GM23338 (cell line): ENCODE results near the gene ENTPD1. TPM values are rescaled to one million over a fixed set of nuclear protein-coding genes. Genes with fewer than 3 reads are reported as not detected.

Source experiments
- ATAC-seq: fragments of 200-7000 bp; cut with Tn5 transposase; 3 replicates; pipeline ENCODE4 v1.9.1; 2020
- DNase-seq: peaks from one replicate; pipeline ENCODE4 v3.0.0-alpha.2; 2015; ENCODE audit warnings: low spot score
- H2AFZ ChIP-seq: fragments of 200-600 bp; sonication (generic); 2 replicates; pipeline ENCODE4 v1.8.0; 2016; ENCODE audit warnings: antibody characterized with exemption, mild to moderate bottlenecking, moderate library complexity
- H3F3A ChIP-seq: fragments of 200-600 bp; sonication (generic); replicated peaks from 2 replicates; pipeline ENCODE4 v1.8.0; 2017; ENCODE audit warnings: antibody characterized with exemption, mixed run types, low read depth
- H3K27ac ChIP-seq: fragments of 200-600 bp; sonication (generic); 2 replicates; pipeline ENCODE4 v1.6.1; 2016; ENCODE audit warnings: low read depth
- H3K27me3 ChIP-seq: fragments of 200-600 bp; sonication (generic); 2 replicates; pipeline ENCODE4 v1.8.0; 2016; ENCODE audit warnings: mild to moderate bottlenecking, mixed run types, moderate library complexity; ENCODE audit not compliant: insufficient read depth
- H3K36me3 ChIP-seq: fragments of 200-600 bp; sonication (generic); 2 replicates; pipeline ENCODE4 v1.8.0; 2016; ENCODE audit warnings: mild to moderate bottlenecking; ENCODE audit not compliant: insufficient read depth
- H3K4me1 ChIP-seq: fragments of 200-600 bp; sonication (generic); 2 replicates; pipeline ENCODE4 v1.8.0; 2016; ENCODE audit warnings: mild to moderate bottlenecking, moderate library complexity; ENCODE audit not compliant: insufficient read depth
- H3K4me2 ChIP-seq: fragments of 200-600 bp; sonication (generic); 2 replicates; pipeline ENCODE4 v1.7.1; 2017; ENCODE audit warnings: mixed run types
- H3K4me3 ChIP-seq: fragments of 200-600 bp; sonication (generic); 2 replicates; pipeline ENCODE4 v1.6.1; 2016; ENCODE audit warnings: mixed run types
- H3K79me2 ChIP-seq: fragments of 200-600 bp; sonication (generic); replicated peaks from 2 replicates; pipeline ENCODE4 v1.8.0; 2017; ENCODE audit warnings: mild to moderate bottlenecking; ENCODE audit not compliant: insufficient read depth
- H3K9me2 ChIP-seq: fragments of 200-600 bp; sonication (generic); 2 replicates; pipeline ENCODE4 v1.8.0; 2017; ENCODE audit not compliant: insufficient read depth
- H4K20me1 ChIP-seq: fragments of 200-600 bp; sonication (generic); replicated peaks from 2 replicates; pipeline ENCODE4 v1.8.0; 2017; ENCODE audit warnings: mild to moderate bottlenecking; ENCODE audit not compliant: insufficient read depth
- H3K27ac Mint-ChIP-seq: 2 replicates; pipeline ENCODE4 v1.8.0; 2020; ENCODE audit warnings: inconsistent platforms, mild to moderate bottlenecking, moderate library complexity, mixed read lengths
- H3K27me3 Mint-ChIP-seq: 3 replicates; pipeline ENCODE4 v1.8.0; 2022; ENCODE audit warnings: low read depth, mild to moderate bottlenecking, moderate library complexity, mixed read lengths, inconsistent platforms; ENCODE audit not compliant: insufficient read depth, poor library complexity
- H3K36me3 Mint-ChIP-seq: 3 replicates; pipeline ENCODE4 v1.8.0; 2021; ENCODE audit warnings: low read depth, mild to moderate bottlenecking, inconsistent platforms, moderate library complexity, mixed read lengths
- H3K4me1 Mint-ChIP-seq: 3 replicates; pipeline ENCODE4 v1.8.0; 2020; ENCODE audit warnings: mild to moderate bottlenecking, inconsistent platforms, mixed read lengths
- H3K4me3 Mint-ChIP-seq: 3 replicates; pipeline ENCODE4 v1.8.0; 2021; ENCODE audit warnings: moderate library complexity, mild to moderate bottlenecking, inconsistent platforms, mixed read lengths
- H3K9me3 Mint-ChIP-seq: 3 replicates; pipeline ENCODE4 v1.8.0; 2020; ENCODE audit warnings: moderate library complexity, mild to moderate bottlenecking, inconsistent platforms, mixed read lengths
- ETS1 ChIP-seq: IDR thresholded peaks from 2 replicates; pipeline ENCODE4 v1.6.1; 2016; ENCODE audit warnings: antibody characterized with exemption
- EZH2 ChIP-seq: fragments of 200-600 bp; sonication (generic); IDR thresholded peaks from one replicate; pipeline ENCODE4 v1.8.0; 2017; ENCODE audit warnings: antibody characterized with exemption, mild to moderate bottlenecking, low read depth; ENCODE audit not compliant: unreplicated experiment
- EZH2phosphoT487 ChIP-seq: fragments of 200-600 bp; sonication (generic); IDR thresholded peaks from one replicate; pipeline ENCODE4 v1.8.1; 2018; ENCODE audit warnings: antibody characterized with exemption; ENCODE audit not compliant: unreplicated experiment
- ZNF462 ChIP-seq: fragments of 250-450 bp; sonication (Bioruptor Pico); IDR thresholded peaks from 2 replicates; pipeline ENCODE4 v1.5.0; 2020; ENCODE audit warnings: mild to moderate bottlenecking, moderate library complexity
- polyA plus RNA-seq: library from polyadenylated mRNA; unstranded; fragments of >200 nt; fragmentation: Nextera tagmentation; extraction: Ambion mirVana; gene quantifications from 2 replicates; pipeline ENCODE4 v1.2.1, GENCODE V29; 2016
- total RNA-seq: library from RNA; depleted of rRNA; stranded (reverse); fragments of >200 nt; shearing (Covaris generic); gene quantifications from 2 replicates; pipeline ENCODE4 v1.2.3, GENCODE V29; 2014

The ENTPD1 gene
- total and polyA plus RNA-seq, 2 experiments from 2014 or later, result 2.3 to 3.6 TPM

- Histone ChIP-seq H3F3A (no peaks in the 10 kb centered on the region), H3K27ac (no peak overlapping the region), H3K27me3 (no peaks in the 10 kb centered on the region), H4K20me1 (no peaks in the 10 kb centered on the region), H3K9me2 (peaks cover 7% of the 10 kb centered on the region), H3K4me3 (no peak overlapping the region), H2AFZ (no peak overlapping the region), H3K36me3 (no peaks in the 10 kb centered on the region), H3K4me1 (no peaks in the 10 kb centered on the region), H3K4me2 (no peak overlapping the region), H3K79me2 (no peaks in the 10 kb centered on the region)
- no peaks in the 10 kb centered on the region for H3K4me1 Mint-ChIP-seq
- no peak overlapping the region for H3K27ac Mint-ChIP-seq
- TF ChIP-seq EZH2 (no peak), EZH2phosphoT487 (no peak)
- H3K9me3 Mint-ChIP-seq, result no peaks in the 10 kb centered on the region
- DNase-seq (no peak), ATAC-seq (no peak)
- H3K4me3 Mint-ChIP-seq, result no peak overlapping the region
- H3K36me3 Mint-ChIP-seq, result no peaks in the 10 kb centered on the region
- H3K27me3 Mint-ChIP-seq, result no peaks in the 10 kb centered on the region
These were observed 89.4 kb downstream of the ENTPD1 start for GRCh38 chr10:95845411-95845810.

- TF ChIP-seq ZNF462 (no peak), ETS1 (no peak), EZH2phosphoT487 (no peak)
- no peak overlapping the region for H3K4me3 ChIP-seq
- no peak for DNase-seq
- H3K36me3 ChIP-seq, result no peaks in the 10 kb centered on the region
- ATAC-seq, result no peak
- Mint-ChIP-seq H3K27ac (no peak overlapping the region), H3K4me3 (no peak overlapping the region), H3K27me3 (no peaks in the 10 kb centered on the region), H3K36me3 (no peaks in the 10 kb centered on the region), H3K4me1 (no peaks in the 10 kb centered on the region), H3K9me3 (no peaks in the 10 kb centered on the region)
- H3F3A ChIP-seq, result no peaks in the 10 kb centered on the region
- peaks cover 7% of the 10 kb centered on the region for H3K9me2 ChIP-seq
- no peaks in the 10 kb centered on the region for H4K20me1 ChIP-seq
- no peaks in the 10 kb centered on the region for H3K27me3 ChIP-seq
- no peaks in the 10 kb centered on the region for H3K79me2 ChIP-seq
- H3K4me1 ChIP-seq, result no peaks in the 10 kb centered on the region
- H2AFZ ChIP-seq, result no peak overlapping the region
- H3K27ac ChIP-seq, result no peak overlapping the region
- H3K4me2 ChIP-seq, result no peak overlapping the region
These were observed 91.0 kb downstream of the ENTPD1 start for GRCh38 chr10:95847007-95847406.
